Measurements from ENCODE around the gene ELOVL5.

ELOVL5 gene

DNA sequence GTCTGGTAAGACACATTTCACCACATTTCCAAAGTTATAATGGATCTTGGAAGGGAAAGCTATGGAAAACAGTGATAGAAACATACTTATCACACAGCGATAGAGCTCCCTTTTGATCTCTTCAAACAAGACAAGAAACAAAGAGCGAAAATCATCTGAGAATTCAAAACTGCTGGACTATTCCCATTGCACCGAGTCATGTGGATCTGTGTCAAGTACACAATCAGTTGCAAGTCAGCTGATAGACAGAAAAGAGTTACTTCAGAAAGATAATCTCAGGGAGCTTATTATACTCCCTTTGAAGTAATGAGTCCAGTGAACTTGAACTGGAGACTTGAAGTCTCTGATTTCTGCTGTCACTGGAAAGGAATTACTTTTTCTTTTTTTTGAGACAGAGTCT lies 110.4 kb downstream of the ELOVL5 start:
- Histone ChIP-seq H3F3A (ENCODE audit: low read depth) (no peaks in the 10 kb centered on the region), H3K4me2 (ENCODE audit: low read depth, low read length, poor library complexity, severe bottlenecking) (no peak overlapping the region), H3K9ac (ENCODE audit: low read depth, low read length, poor library complexity, severe bottlenecking) (no peak overlapping the region), H3K79me2 (ENCODE audit: insufficient read depth, low read length) (no peaks in the 10 kb centered on the region), H2AFZ (ENCODE audit: low read length) (no peak overlapping the region), H3K36me3 (ENCODE audit: insufficient read depth, low read length) (no peaks in the 10 kb centered on the region), H4K20me1 (ENCODE audit: insufficient read depth, low read length, poor library complexity, severe bottlenecking) (no peaks in the 10 kb centered on the region), H3K9me2 (replicated peaks; ENCODE audit: low read depth, low read length) (no peaks in the 10 kb centered on the region), H3K4me3 (ENCODE audit: low read length, poor library complexity, severe bottlenecking) (no peak overlapping the region), H3K27me3 (ENCODE audit: insufficient read depth, low read length, poor library complexity, severe bottlenecking) (no peaks in the 10 kb centered on the region), H3K9me3 (ENCODE audit: insufficient read depth, low read depth, low read length) (no peaks in the 10 kb centered on the region), H3K4me1 (ENCODE audit: insufficient read depth, low read length, poor library complexity, severe bottlenecking) (no peaks in the 10 kb centered on the region)
- no peak for TF ChIP-seq EZH2phosphoT487 (IDR thresholded peaks at IDR 0.05; ENCODE audit: borderline replicate concordance)
- TF ChIP-seq, protein P1, sequence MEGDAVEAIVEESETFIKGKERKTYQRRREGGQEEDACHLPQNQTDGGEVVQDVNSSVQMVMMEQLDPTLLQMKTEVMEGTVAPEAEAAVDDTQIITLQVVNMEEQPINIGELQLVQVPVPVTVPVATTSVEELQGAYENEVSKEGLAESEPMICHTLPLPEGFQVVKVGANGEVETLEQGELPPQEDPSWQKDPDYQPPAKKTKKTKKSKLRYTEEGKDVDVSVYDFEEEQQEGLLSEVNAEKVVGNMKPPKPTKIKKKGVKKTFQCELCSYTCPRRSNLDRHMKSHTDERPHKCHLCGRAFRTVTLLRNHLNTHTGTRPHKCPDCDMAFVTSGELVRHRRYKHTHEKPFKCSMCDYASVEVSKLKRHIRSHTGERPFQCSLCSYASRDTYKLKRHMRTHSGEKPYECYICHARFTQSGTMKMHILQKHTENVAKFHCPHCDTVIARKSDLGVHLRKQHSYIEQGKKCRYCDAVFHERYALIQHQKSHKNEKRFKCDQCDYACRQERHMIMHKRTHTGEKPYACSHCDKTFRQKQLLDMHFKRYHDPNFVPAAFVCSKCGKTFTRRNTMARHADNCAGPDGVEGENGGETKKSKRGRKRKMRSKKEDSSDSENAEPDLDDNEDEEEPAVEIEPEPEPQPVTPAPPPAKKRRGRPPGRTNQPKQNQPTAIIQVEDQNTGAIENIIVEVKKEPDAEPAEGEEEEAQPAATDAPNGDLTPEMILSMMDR (conservative IDR thresholded peaks at IDR 0.05; ENCODE audit: low read length) = no peak

DNA sequence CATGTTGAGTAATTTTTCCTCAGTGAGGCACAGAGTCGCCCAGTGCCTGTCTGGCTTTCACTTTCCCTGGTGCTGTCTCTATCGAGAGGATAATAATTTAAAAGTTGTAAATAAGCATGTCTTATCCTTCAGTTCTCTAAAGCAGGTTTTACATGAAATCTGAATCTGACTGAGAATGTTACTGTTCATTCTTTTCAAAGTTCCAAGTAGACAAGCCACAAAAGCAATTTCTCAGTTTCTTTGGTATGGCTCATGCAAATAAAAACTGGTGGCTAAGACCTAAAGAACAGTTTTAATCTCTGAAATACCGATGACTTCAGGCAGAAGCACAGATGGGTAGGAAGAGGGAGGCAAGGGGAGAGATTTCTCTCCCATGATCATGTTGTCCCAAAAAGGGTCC lies 112.5 kb downstream of the ELOVL5 start:
- no peak for TF ChIP-seq EZH2phosphoT487 (IDR thresholded peaks at IDR 0.05; ENCODE audit: borderline replicate concordance)
- TF ChIP-seq, protein P1 (conservative IDR thresholded peaks at IDR 0.05; ENCODE audit: low read length) = no peak
- Histone ChIP-seq H3K4me3 (ENCODE audit: low read length, poor library complexity, severe bottlenecking) (no peak overlapping the region), H3K36me3 (ENCODE audit: insufficient read depth, low read length) (no peaks in the 10 kb centered on the region), H4K20me1 (ENCODE audit: insufficient read depth, low read length, poor library complexity, severe bottlenecking) (no peaks in the 10 kb centered on the region), H3K4me1 (ENCODE audit: insufficient read depth, low read length, poor library complexity, severe bottlenecking) (no peaks in the 10 kb centered on the region), H3K9me2 (replicated peaks; ENCODE audit: low read depth, low read length) (no peaks in the 10 kb centered on the region), H3K9ac (ENCODE audit: low read depth, low read length, poor library complexity, severe bottlenecking) (no peak overlapping the region), H3F3A (ENCODE audit: low read depth) (no peaks in the 10 kb centered on the region), H3K27me3 (ENCODE audit: insufficient read depth, low read length, poor library complexity, severe bottlenecking) (no peaks in the 10 kb centered on the region), H3K4me2 (ENCODE audit: low read depth, low read length, poor library complexity, severe bottlenecking) (no peak overlapping the region), H2AFZ (ENCODE audit: low read length) (no peak overlapping the region), H3K79me2 (ENCODE audit: insufficient read depth, low read length) (no peaks in the 10 kb centered on the region), H3K9me3 (ENCODE audit: insufficient read depth, low read depth, low read length) (no peaks in the 10 kb centered on the region)

DNA sequence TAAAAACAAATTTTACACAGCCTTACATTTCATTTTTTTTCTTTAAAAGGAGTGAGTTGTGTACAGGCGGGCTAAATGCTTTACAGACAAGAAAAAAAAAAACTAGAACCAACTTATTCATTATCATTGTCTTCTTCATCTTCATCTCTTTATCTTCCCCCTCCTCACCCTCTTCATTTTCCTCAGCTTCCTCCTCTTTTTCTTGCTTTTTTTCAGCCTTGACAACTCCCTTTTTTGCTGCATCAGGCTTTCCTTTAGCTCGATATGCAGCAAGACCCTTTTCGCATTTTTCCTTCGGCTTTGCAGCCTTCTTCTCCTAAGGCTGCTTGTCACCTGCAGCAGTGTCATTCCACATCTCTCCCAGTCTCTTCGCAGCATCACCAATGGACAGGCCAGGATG lies 113.2 kb downstream of the ELOVL5 start:
- no peaks in the 10 kb centered on the region for H3K9me3 ChIP-seq (ENCODE audit: insufficient read depth, low read depth, low read length)
- no peak overlapping the region for H3K9ac ChIP-seq (ENCODE audit: low read depth, low read length, poor library complexity, severe bottlenecking)
- no peaks in the 10 kb centered on the region for H3K36me3 ChIP-seq (ENCODE audit: insufficient read depth, low read length)
- TF ChIP-seq, protein P1 (conservative IDR thresholded peaks at IDR 0.05; ENCODE audit: low read length) = no peak
- no peak for TF ChIP-seq EZH2phosphoT487 (IDR thresholded peaks at IDR 0.05; ENCODE audit: borderline replicate concordance)
- H3K79me2 ChIP-seq (ENCODE audit: insufficient read depth, low read length) = no peaks in the 10 kb centered on the region
- no peak overlapping the region for H2AFZ ChIP-seq (ENCODE audit: low read length)
- H3K27me3 ChIP-seq (ENCODE audit: insufficient read depth, low read length, poor library complexity, severe bottlenecking) = no peaks in the 10 kb centered on the region
- no peaks in the 10 kb centered on the region for H4K20me1 ChIP-seq (ENCODE audit: insufficient read depth, low read length, poor library complexity, severe bottlenecking)
- no peak overlapping the region for H3K4me3 ChIP-seq (ENCODE audit: low read length, poor library complexity, severe bottlenecking)
- no peaks in the 10 kb centered on the region for H3F3A ChIP-seq (ENCODE audit: low read depth)
- H3K4me1 ChIP-seq (ENCODE audit: insufficient read depth, low read length, poor library complexity, severe bottlenecking) = no peaks in the 10 kb centered on the region
- no peaks in the 10 kb centered on the region for H3K9me2 ChIP-seq (replicated peaks; ENCODE audit: low read depth, low read length)
- no peak overlapping the region for H3K4me2 ChIP-seq (ENCODE audit: low read depth, low read length, poor library complexity, severe bottlenecking)

Measured in Loucy (cell line).